ENCODE measurements around the gene STK11.

DNA sequence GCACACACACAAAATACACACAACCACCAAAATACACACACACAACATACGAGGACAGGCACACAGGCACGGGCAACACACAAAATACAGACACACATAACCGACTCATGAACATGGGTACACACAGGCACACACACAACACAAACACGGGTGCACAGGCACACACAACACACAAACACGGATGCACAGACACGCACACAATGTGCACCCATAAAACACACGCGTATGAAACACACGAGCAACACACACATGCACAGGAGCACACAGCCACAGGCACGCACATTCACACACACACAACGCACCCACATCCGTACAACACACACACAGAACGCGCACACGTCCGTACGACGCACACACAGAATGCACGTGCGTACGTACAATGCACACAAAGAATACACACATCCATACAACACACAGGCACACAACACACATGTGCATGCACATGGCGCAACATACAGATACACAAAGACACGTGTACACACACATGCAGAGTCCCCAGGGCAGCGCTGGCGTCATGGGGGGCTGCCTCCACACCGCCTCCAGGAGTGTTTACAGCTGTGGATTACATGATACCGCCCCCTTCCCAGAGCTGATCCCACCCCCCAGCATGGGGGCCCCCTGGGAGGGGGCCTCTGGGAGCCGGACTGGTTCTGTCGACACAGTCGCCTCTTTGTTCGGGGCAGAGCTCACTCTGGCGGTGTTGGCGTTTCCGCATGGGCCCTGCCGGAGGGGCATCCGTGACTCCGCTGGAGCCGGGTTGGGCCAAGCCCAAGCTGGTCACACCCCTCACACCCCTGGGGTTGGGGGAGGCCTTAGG is 34.4 kb upstream of the STK11 start:
- TF ChIP-seq, protein P1, sequence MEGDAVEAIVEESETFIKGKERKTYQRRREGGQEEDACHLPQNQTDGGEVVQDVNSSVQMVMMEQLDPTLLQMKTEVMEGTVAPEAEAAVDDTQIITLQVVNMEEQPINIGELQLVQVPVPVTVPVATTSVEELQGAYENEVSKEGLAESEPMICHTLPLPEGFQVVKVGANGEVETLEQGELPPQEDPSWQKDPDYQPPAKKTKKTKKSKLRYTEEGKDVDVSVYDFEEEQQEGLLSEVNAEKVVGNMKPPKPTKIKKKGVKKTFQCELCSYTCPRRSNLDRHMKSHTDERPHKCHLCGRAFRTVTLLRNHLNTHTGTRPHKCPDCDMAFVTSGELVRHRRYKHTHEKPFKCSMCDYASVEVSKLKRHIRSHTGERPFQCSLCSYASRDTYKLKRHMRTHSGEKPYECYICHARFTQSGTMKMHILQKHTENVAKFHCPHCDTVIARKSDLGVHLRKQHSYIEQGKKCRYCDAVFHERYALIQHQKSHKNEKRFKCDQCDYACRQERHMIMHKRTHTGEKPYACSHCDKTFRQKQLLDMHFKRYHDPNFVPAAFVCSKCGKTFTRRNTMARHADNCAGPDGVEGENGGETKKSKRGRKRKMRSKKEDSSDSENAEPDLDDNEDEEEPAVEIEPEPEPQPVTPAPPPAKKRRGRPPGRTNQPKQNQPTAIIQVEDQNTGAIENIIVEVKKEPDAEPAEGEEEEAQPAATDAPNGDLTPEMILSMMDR (conservative IDR thresholded peaks at IDR 0.05; ENCODE audit: low read length), result no peak
- TF ChIP-seq EZH2phosphoT487 (IDR thresholded peaks at IDR 0.05; ENCODE audit: borderline replicate concordance, low read depth, low read length), result no peak
